HL-60 (cell line): ENCODE data around the gene PAK5.

Experiments
- CTCF ChIP-seq: IDR thresholded peaks from one replicate; pipeline ENCODE4 v1.5.1; 2011; ENCODE audit warnings: low read length, control low read depth, inconsistent platforms; ENCODE audit not compliant: insufficient read depth
- GABPA ChIP-seq: IDR thresholded peaks from 2 replicates; pipeline ENCODE4 v1.6.1; 2012; ENCODE audit warnings: low read depth
- POLR2AphosphoS5 ChIP-seq: IDR thresholded peaks from 2 replicates; pipeline ENCODE4 v1.6.1; 2012; ENCODE audit warnings: low read depth
- REST ChIP-seq: IDR thresholded peaks from 2 replicates; pipeline ENCODE4 v1.6.1; 2012; ENCODE audit warnings: low read depth; ENCODE audit not compliant: insufficient replicate concordance

- TF ChIP-seq CTCF (no peak), POLR2AphosphoS5 (no peak), GABPA (no peak), REST (no peak)
Measured at GRCh38 chr20:9642882-9643281, 196.0 kb downstream of the PAK5 start.
